ENCODE measurements around the gene PIEZO2. TPM values are rescaled to one million over a fixed set of nuclear protein-coding genes. Genes with fewer than 3 reads are reported as not detected.

PIEZO2 gene
- total RNA-seq, 1 experiment from 2014 or later, result 10.7 TPM

DNA sequence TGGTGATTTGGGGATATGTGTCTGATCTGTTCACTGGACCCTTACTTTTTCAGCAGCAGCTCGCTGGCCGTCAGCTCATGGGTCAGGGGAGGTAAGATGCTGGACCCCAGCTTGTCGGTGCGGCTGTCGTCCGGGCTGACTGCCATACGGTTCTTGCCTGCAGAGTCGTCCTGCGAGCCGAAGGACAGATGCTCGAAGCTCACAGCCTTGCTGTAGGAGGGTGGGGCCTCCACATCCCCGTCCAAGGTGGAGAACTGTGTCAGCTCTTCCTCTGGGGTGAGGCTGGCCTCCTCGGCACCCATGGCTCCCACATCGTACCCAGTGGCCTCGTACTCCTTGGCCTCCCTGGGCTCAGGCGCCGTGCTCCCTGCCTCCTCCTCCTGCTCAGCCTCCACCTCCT lies 444.1 kb downstream of the PIEZO2 start:
- no peaks in the 10 kb centered on the region for H3K9me3 Mint-ChIP-seq
- POLR2A ChIA-PET, result no interaction called here
- no peak overlapping the region for H3K4me3 Mint-ChIP-seq

DNA sequence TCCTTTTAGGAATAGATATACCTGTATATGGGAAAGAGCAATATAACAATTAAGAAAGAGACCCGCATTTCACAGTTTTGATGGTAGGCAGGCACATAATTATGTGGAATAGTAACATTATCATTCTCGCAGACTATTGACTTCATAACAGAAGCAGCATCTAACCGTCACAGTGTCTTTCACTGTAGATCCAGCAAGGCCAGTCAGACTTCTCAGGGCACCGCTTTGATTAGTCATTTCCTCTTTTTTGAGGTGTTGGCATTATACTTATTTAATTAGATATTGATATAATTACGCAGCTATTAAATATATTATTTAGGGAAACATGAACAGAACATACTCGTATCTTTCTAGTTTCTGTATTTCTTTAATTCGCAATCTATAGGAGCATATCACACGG lies 447.2 kb downstream of the PIEZO2 start:
- ATAC-seq (no peak), DNase-seq (ENCODE audit: low spot score) (no peak)
- Mint-ChIP-seq H3K36me3 (no peaks in the 10 kb centered on the region), H3K27ac (no peak overlapping the region), H3K4me1 (peaks cover 17% of the 10 kb centered on the region), H3K27me3 (ENCODE audit: low read depth) (no peaks in the 10 kb centered on the region), H3K9me3 (no peaks in the 10 kb centered on the region), H3K4me3 (no peak overlapping the region)
- POLR2A ChIA-PET, result no interaction called here
- CTCF ChIA-PET, result no interaction called here
- TF ChIP-seq, protein P1, sequence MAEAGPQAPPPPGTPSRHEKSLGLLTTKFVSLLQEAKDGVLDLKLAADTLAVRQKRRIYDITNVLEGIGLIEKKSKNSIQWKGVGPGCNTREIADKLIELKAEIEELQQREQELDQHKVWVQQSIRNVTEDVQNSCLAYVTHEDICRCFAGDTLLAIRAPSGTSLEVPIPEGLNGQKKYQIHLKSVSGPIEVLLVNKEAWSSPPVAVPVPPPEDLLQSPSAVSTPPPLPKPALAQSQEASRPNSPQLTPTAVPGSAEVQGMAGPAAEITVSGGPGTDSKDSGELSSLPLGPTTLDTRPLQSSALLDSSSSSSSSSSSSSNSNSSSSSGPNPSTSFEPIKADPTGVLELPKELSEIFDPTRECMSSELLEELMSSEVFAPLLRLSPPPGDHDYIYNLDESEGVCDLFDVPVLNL (CRISPR knock-in tag; IDR thresholded peaks at IDR 0.05; ENCODE audit: borderline replicate concordance, low read depth), result no peak
- TF ChIP-seq MYBL2 (CRISPR knock-in tag; IDR thresholded peaks at IDR 0.05) (no peak), ZNF219 (CRISPR knock-in tag; IDR thresholded peaks at IDR 0.05; ENCODE audit: borderline replicate concordance) (no peak), TEAD1 (CRISPR knock-in tag; IDR thresholded peaks at IDR 0.05) (no peak)
- TF ChIP-seq, protein P2, sequence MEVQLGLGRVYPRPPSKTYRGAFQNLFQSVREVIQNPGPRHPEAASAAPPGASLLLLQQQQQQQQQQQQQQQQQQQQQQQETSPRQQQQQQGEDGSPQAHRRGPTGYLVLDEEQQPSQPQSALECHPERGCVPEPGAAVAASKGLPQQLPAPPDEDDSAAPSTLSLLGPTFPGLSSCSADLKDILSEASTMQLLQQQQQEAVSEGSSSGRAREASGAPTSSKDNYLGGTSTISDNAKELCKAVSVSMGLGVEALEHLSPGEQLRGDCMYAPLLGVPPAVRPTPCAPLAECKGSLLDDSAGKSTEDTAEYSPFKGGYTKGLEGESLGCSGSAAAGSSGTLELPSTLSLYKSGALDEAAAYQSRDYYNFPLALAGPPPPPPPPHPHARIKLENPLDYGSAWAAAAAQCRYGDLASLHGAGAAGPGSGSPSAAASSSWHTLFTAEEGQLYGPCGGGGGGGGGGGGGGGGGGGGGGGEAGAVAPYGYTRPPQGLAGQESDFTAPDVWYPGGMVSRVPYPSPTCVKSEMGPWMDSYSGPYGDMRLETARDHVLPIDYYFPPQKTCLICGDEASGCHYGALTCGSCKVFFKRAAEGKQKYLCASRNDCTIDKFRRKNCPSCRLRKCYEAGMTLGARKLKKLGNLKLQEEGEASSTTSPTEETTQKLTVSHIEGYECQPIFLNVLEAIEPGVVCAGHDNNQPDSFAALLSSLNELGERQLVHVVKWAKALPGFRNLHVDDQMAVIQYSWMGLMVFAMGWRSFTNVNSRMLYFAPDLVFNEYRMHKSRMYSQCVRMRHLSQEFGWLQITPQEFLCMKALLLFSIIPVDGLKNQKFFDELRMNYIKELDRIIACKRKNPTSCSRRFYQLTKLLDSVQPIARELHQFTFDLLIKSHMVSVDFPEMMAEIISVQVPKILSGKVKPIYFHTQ (CRISPR knock-in tag; IDR thresholded peaks at IDR 0.05), result no peak
- TF ChIP-seq, protein P3, sequence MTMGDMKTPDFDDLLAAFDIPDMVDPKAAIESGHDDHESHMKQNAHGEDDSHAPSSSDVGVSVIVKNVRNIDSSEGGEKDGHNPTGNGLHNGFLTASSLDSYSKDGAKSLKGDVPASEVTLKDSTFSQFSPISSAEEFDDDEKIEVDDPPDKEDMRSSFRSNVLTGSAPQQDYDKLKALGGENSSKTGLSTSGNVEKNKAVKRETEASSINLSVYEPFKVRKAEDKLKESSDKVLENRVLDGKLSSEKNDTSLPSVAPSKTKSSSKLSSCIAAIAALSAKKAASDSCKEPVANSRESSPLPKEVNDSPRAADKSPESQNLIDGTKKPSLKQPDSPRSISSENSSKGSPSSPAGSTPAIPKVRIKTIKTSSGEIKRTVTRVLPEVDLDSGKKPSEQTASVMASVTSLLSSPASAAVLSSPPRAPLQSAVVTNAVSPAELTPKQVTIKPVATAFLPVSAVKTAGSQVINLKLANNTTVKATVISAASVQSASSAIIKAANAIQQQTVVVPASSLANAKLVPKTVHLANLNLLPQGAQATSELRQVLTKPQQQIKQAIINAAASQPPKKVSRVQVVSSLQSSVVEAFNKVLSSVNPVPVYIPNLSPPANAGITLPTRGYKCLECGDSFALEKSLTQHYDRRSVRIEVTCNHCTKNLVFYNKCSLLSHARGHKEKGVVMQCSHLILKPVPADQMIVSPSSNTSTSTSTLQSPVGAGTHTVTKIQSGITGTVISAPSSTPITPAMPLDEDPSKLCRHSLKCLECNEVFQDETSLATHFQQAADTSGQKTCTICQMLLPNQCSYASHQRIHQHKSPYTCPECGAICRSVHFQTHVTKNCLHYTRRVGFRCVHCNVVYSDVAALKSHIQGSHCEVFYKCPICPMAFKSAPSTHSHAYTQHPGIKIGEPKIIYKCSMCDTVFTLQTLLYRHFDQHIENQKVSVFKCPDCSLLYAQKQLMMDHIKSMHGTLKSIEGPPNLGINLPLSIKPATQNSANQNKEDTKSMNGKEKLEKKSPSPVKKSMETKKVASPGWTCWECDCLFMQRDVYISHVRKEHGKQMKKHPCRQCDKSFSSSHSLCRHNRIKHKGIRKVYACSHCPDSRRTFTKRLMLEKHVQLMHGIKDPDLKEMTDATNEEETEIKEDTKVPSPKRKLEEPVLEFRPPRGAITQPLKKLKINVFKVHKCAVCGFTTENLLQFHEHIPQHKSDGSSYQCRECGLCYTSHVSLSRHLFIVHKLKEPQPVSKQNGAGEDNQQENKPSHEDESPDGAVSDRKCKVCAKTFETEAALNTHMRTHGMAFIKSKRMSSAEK (CRISPR knock-in tag; IDR thresholded peaks at IDR 0.05; ENCODE audit: borderline replicate concordance), result no peak

More for the DNA sequence above, 444.1 kb downstream of the PIEZO2 start:
- Mint-ChIP-seq H3K27me3 (ENCODE audit: low read depth) (no peaks in the 10 kb centered on the region), H3K4me1 (peaks cover 11% of the 10 kb centered on the region), H3K27ac (no peak overlapping the region), H3K36me3 (no peaks in the 10 kb centered on the region)
- ATAC-seq (no peak), DNase-seq (ENCODE audit: low spot score) (no peak)
- TF ChIP-seq FOXJ3 (CRISPR knock-in tag; IDR thresholded peaks at IDR 0.05; ENCODE audit: borderline replicate concordance) (no peak), OVOL2 (CRISPR knock-in tag; IDR thresholded peaks at IDR 0.05; ENCODE audit: borderline replicate concordance) (no peak), CREB1 (CRISPR knock-in tag; IDR thresholded peaks at IDR 0.05) (no peak), SOX15 (CRISPR knock-in tag; IDR thresholded peaks at IDR 0.05) (no peak), NR3C1 (CRISPR knock-in tag; conservative IDR thresholded peaks at IDR 0.05; ENCODE audit: low read depth) (no peak), HMGA2 (CRISPR knock-in tag; IDR thresholded peaks at IDR 0.05) (no peak)
- TF ChIP-seq, protein P4, sequence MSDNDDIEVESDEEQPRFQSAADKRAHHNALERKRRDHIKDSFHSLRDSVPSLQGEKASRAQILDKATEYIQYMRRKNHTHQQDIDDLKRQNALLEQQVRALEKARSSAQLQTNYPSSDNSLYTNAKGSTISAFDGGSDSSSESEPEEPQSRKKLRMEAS (CRISPR knock-in tag; IDR thresholded peaks at IDR 0.05), result no peak
- TF ChIP-seq, protein P5, sequence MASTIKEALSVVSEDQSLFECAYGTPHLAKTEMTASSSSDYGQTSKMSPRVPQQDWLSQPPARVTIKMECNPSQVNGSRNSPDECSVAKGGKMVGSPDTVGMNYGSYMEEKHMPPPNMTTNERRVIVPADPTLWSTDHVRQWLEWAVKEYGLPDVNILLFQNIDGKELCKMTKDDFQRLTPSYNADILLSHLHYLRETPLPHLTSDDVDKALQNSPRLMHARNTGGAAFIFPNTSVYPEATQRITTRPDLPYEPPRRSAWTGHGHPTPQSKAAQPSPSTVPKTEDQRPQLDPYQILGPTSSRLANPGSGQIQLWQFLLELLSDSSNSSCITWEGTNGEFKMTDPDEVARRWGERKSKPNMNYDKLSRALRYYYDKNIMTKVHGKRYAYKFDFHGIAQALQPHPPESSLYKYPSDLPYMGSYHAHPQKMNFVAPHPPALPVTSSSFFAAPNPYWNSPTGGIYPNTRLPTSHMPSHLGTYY (CRISPR knock-in tag; IDR thresholded peaks at IDR 0.05), result no peak
- TF ChIP-seq, protein P6, sequence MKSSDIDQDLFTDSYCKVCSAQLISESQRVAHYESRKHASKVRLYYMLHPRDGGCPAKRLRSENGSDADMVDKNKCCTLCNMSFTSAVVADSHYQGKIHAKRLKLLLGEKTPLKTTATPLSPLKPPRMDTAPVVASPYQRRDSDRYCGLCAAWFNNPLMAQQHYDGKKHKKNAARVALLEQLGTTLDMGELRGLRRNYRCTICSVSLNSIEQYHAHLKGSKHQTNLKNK (CRISPR knock-in tag; IDR thresholded peaks at IDR 0.05), result no peak
- TF ChIP-seq, protein P7, sequence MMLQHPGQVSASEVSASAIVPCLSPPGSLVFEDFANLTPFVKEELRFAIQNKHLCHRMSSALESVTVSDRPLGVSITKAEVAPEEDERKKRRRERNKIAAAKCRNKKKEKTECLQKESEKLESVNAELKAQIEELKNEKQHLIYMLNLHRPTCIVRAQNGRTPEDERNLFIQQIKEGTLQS (CRISPR knock-in tag; conservative IDR thresholded peaks at IDR 0.05), result no peak
- TF ChIP-seq, protein P8, sequence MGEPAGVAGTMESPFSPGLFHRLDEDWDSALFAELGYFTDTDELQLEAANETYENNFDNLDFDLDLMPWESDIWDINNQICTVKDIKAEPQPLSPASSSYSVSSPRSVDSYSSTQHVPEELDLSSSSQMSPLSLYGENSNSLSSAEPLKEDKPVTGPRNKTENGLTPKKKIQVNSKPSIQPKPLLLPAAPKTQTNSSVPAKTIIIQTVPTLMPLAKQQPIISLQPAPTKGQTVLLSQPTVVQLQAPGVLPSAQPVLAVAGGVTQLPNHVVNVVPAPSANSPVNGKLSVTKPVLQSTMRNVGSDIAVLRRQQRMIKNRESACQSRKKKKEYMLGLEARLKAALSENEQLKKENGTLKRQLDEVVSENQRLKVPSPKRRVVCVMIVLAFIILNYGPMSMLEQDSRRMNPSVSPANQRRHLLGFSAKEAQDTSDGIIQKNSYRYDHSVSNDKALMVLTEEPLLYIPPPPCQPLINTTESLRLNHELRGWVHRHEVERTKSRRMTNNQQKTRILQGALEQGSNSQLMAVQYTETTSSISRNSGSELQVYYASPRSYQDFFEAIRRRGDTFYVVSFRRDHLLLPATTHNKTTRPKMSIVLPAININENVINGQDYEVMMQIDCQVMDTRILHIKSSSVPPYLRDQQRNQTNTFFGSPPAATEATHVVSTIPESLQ (CRISPR knock-in tag; IDR thresholded peaks at IDR 0.05), result no peak
- TF ChIP-seq, protein P9, sequence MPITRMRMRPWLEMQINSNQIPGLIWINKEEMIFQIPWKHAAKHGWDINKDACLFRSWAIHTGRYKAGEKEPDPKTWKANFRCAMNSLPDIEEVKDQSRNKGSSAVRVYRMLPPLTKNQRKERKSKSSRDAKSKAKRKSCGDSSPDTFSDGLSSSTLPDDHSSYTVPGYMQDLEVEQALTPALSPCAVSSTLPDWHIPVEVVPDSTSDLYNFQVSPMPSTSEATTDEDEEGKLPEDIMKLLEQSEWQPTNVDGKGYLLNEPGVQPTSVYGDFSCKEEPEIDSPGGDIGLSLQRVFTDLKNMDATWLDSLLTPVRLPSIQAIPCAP (CRISPR knock-in tag; IDR thresholded peaks at IDR 0.05), result no peak
- TF ChIP-seq, protein P10, sequence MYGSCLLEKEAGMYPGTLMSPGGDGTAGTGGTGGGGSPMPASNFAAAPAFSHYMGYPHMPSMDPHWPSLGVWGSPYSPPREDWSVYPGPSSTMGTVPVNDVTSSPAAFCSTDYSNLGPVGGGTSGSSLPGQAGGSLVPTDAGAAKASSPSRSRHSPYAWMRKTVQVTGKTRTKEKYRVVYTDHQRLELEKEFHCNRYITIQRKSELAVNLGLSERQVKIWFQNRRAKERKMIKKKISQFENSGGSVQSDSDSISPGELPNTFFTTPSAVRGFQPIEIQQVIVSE (CRISPR knock-in tag; IDR thresholded peaks at IDR 0.05; ENCODE audit: borderline replicate concordance), result no peak
- TF ChIP-seq, protein P11, sequence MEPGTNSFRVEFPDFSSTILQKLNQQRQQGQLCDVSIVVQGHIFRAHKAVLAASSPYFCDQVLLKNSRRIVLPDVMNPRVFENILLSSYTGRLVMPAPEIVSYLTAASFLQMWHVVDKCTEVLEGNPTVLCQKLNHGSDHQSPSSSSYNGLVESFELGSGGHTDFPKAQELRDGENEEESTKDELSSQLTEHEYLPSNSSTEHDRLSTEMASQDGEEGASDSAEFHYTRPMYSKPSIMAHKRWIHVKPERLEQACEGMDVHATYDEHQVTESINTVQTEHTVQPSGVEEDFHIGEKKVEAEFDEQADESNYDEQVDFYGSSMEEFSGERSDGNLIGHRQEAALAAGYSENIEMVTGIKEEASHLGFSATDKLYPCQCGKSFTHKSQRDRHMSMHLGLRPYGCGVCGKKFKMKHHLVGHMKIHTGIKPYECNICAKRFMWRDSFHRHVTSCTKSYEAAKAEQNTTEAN (CRISPR knock-in tag; IDR thresholded peaks at IDR 0.05), result no peak
- CTCF ChIA-PET, result no interaction called here
